Esophagus squamous epithelium (tissue), 4 donors: ENCODE measurements around the gene TOGARAM1.
"Not testable (repeated sequence)": the region's sequence is repeated elsewhere in the genome, so short reads cannot be mapped to it uniquely, and the experiment has no call there.

Experiments used
- CTCF ChIP-seq, 6 experiments: fragments of 450-650 bp in 4 of 6; fragments of 200-600 bp in 2 of 6; sonication (generic) in 2 of 6; IDR thresholded peaks; one replicate each; pipeline ENCODE4 v1.5.1; 2016 to 2019; ENCODE audit warnings: antibody characterized with exemption in 6 of 6, mild to moderate bottlenecking in 4 of 6, moderate library complexity in 4 of 6
- POLR2A ChIP-seq, 4 donors: fragments of 450-650 bp; IDR thresholded peaks; one replicate each; pipeline ENCODE4 v1.6.1; 2017; ENCODE audit warnings: antibody characterized with exemption in 4 of 4, mild to moderate bottlenecking in 4 of 4, moderate library complexity in 3 of 4

DNA sequence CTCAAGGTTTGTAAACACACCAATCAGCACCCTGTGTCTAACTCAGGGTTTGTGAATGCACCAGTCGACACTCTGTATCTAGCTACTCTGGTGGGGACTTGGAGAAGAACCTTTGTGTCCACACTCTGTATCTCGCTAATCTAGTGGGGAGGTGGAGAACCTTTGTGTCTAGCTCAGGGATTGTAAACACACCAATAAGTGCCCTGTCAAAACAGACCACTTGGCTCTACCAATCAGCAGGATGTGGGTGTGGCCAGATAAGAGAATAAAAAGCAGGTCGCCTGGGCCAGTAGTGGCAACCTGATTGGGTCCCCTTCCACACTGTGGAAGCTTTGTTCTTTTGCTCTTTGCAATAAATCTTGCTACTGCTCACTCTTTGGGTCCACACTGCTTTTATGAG is 119.1 kb downstream of the TOGARAM1 start:
- not testable (repeated sequence) for TF ChIP-seq CTCF, POLR2A (IDR thresholded peaks at IDR 0.05)
